SU-DHL-6 (cell line): ENCODE results near the gene CCDC7.

Experiments used
- H2AFZ ChIP-seq: fragments of 200-600 bp; sonication (generic); 2 replicates; pipeline ENCODE4 v1.6.1; 2014; ENCODE audit warnings: low read depth, mild to moderate bottlenecking, moderate library complexity, mixed read lengths, antibody characterized with exemption, low read length; ENCODE audit not compliant: severe bottlenecking
- H3F3A ChIP-seq: fragments of 200-600 bp; shearing (Covaris generic); 2 replicates; pipeline ENCODE4 v1.6.0; 2016; ENCODE audit warnings: antibody characterized with exemption, mild to moderate bottlenecking; ENCODE audit not compliant: insufficient read depth
- H3K27ac ChIP-seq: fragments of 200-600 bp; sonication (generic); 2 replicates; pipeline ENCODE4 v1.5.1; 2016; ENCODE audit warnings: low read depth, mild to moderate bottlenecking, low read length, moderate library complexity, mixed read lengths
- H3K27me3 ChIP-seq: fragments of 200-600 bp; sonication (generic), shearing (Covaris generic); 2 replicates; pipeline ENCODE4 v1.6.0; 2014; ENCODE audit warnings: mild to moderate bottlenecking, low read length
- H3K36me3 ChIP-seq: fragments of 200-600 bp; sonication (generic); 2 replicates; pipeline ENCODE4 v1.6.1; 2014; ENCODE audit warnings: mild to moderate bottlenecking, low read length, mixed read lengths
- H3K4me2 ChIP-seq: fragments of 300-600, 200-600 bp; shearing (Covaris generic), sonication (generic); 2 replicates; pipeline ENCODE4 v1.6.0; 2014; ENCODE audit warnings: low read length, low read depth, mild to moderate bottlenecking; ENCODE audit not compliant: poor library complexity, severe bottlenecking
- H3K4me3 ChIP-seq: fragments of 200-600 bp; sonication (generic); 2 replicates; pipeline ENCODE4 v1.5.1; 2014; ENCODE audit warnings: antibody characterized with exemption, low read length, mild to moderate bottlenecking, mixed read lengths; ENCODE audit not compliant: insufficient read depth, poor library complexity, severe bottlenecking
- H3K79me2 ChIP-seq: fragments of 200-600 bp; sonication (generic); 2 replicates; pipeline ENCODE4 v1.6.1; 2014; ENCODE audit warnings: mild to moderate bottlenecking, low read length, moderate library complexity; ENCODE audit not compliant: insufficient read depth
- H3K9ac ChIP-seq: fragments of 200-600 bp; sonication (generic); 2 replicates; pipeline ENCODE4 v1.7.0; 2014; ENCODE audit warnings: mild to moderate bottlenecking, low read length
- H3K9me2 ChIP-seq: fragments of 200-600 bp; sonication (generic); replicated peaks from 2 replicates; pipeline ENCODE4 v1.6.1; 2014; ENCODE audit warnings: low read length; ENCODE audit not compliant: insufficient read depth
- H3K9me3 ChIP-seq: fragments of 200-600 bp; sonication (generic); 2 replicates; pipeline ENCODE4 v1.6.1; 2014; ENCODE audit warnings: low read length, mixed read lengths; ENCODE audit not compliant: insufficient read depth
- H4K20me1 ChIP-seq: fragments of 200-600 bp; sonication (generic); 2 replicates; pipeline ENCODE4 v1.6.1; 2014; ENCODE audit warnings: low read depth, mild to moderate bottlenecking, antibody characterized with exemption, low read length, moderate library complexity, mixed read lengths
- EZH2phosphoT487 ChIP-seq: fragments of 200-600 bp; sonication (generic), shearing (Covaris generic); conservative IDR thresholded peaks from 2 replicates; pipeline ENCODE4 v1.6.1; 2018; ENCODE audit warnings: mild to moderate bottlenecking, antibody characterized with exemption, low read length, moderate library complexity, mixed read lengths
- TF ChIP-seq, protein P1 (sequence below): fragments of 200-600 bp; sonication (generic); IDR thresholded peaks from one replicate; pipeline ENCODE4 v1.5.1; 2017; ENCODE audit warnings: antibody characterized with exemption, mild to moderate bottlenecking, low read length, moderate library complexity; ENCODE audit not compliant: insufficient read depth, poor library complexity, severe bottlenecking

The CCDC7 gene

DNA sequence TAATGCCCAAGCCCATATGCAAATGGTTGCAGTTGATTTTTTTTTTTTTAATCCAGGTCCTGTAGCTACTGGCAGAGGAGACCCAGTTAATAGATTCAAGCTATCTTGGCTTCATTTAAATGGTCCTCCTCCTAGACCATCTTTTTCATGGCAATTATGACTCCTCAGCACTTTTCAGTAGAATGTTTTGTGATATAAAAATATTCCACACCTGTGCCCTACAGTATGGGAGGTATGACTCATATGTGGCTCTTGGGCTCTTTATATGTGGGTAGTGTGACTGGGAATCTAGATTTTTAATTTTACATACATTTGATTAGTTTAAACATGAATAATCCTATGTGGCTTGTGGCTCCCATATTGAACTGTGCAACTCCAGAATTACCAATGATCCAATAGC, 432.0 kb downstream of the CCDC7 start:
- TF ChIP-seq, protein P1, sequence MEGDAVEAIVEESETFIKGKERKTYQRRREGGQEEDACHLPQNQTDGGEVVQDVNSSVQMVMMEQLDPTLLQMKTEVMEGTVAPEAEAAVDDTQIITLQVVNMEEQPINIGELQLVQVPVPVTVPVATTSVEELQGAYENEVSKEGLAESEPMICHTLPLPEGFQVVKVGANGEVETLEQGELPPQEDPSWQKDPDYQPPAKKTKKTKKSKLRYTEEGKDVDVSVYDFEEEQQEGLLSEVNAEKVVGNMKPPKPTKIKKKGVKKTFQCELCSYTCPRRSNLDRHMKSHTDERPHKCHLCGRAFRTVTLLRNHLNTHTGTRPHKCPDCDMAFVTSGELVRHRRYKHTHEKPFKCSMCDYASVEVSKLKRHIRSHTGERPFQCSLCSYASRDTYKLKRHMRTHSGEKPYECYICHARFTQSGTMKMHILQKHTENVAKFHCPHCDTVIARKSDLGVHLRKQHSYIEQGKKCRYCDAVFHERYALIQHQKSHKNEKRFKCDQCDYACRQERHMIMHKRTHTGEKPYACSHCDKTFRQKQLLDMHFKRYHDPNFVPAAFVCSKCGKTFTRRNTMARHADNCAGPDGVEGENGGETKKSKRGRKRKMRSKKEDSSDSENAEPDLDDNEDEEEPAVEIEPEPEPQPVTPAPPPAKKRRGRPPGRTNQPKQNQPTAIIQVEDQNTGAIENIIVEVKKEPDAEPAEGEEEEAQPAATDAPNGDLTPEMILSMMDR, result no peak
- TF ChIP-seq EZH2phosphoT487, result no peak
- no peaks in the 10 kb centered on the region for H3F3A ChIP-seq
- no peak overlapping the region for H3K4me3 ChIP-seq
- H3K36me3 ChIP-seq, result no peaks in the 10 kb centered on the region
- no peaks in the 10 kb centered on the region for H3K79me2 ChIP-seq
- H2AFZ ChIP-seq, result no peak overlapping the region
- H3K27me3 ChIP-seq, result no peaks in the 10 kb centered on the region
- H3K4me2 ChIP-seq, result no peak overlapping the region
- no peaks in the 10 kb centered on the region for H3K9me2 ChIP-seq
- no peaks in the 10 kb centered on the region for H4K20me1 ChIP-seq
- H3K9me3 ChIP-seq, result no peaks in the 10 kb centered on the region
- H3K9ac ChIP-seq, result no peak overlapping the region
- no peak overlapping the region for H3K27ac ChIP-seq

DNA sequence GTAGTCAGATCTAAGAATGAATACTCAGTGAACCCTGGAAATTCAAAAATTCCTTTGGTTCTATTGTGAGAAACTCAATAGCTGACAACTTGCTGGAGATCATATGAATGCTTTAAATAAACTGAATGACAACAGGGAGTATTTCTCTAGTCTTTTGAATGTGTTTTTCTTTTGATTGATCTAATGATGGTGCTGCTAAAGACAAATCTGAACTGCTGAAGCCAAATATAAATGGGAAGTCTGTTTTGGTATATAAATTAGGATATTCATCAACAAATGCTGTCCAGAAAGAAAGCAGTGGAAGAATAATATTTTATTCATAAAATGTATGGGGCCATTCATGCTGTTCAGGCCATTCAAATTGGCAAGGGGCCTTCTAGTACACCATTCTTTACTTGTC, 432.7 kb downstream of the CCDC7 start:
- no peak overlapping the region for H3K4me2 ChIP-seq
- no peaks in the 10 kb centered on the region for H3K27me3 ChIP-seq
- H3K9me3 ChIP-seq, result no peaks in the 10 kb centered on the region
- H4K20me1 ChIP-seq, result no peaks in the 10 kb centered on the region
- H3K9me2 ChIP-seq, result no peaks in the 10 kb centered on the region
- no peak overlapping the region for H2AFZ ChIP-seq
- H3F3A ChIP-seq, result no peaks in the 10 kb centered on the region
- H3K4me3 ChIP-seq, result no peak overlapping the region
- H3K9ac ChIP-seq, result no peak overlapping the region
- TF ChIP-seq, protein P1, result no peak
- no peak for TF ChIP-seq EZH2phosphoT487
- no peak overlapping the region for H3K27ac ChIP-seq
- no peaks in the 10 kb centered on the region for H3K36me3 ChIP-seq
- no peaks in the 10 kb centered on the region for H3K79me2 ChIP-seq

DNA sequence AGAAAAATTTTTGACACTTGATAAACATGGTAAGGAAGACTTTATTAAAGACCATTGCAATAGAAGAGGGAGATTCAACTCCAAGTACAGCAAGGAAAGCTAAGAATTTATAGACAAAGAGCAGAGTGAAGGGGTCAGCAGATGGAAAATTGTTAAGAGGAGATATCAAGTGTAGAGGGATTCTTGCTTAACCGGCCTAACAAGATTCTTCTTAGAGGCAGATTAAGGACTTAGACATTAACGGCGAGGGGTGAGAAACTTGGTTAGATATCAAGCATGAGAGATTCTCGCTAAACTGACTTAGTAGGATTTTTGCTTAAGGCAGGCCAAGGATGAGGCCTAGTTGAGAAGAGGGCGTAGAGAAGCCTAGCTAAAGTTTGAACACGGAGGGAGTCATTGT, 436.1 kb downstream of the CCDC7 start:
- Histone ChIP-seq H4K20me1 (no peaks in the 10 kb centered on the region), H3K9me3 (no peaks in the 10 kb centered on the region), H3K4me3 (no peak overlapping the region), H3F3A (no peaks in the 10 kb centered on the region), H3K9ac (no peak overlapping the region), H2AFZ (no peak overlapping the region), H3K36me3 (no peaks in the 10 kb centered on the region), H3K27ac (no peak overlapping the region), H3K27me3 (no peaks in the 10 kb centered on the region), H3K9me2 (no peaks in the 10 kb centered on the region), H3K79me2 (no peaks in the 10 kb centered on the region), H3K4me2 (no peak overlapping the region)
- TF ChIP-seq EZH2phosphoT487, result no peak
- TF ChIP-seq, protein P1, result no peak
